ENCODE data around the gene PCMT1. TPM values are rescaled to one million over a fixed set of nuclear protein-coding genes. Genes with fewer than 3 reads are reported as not detected.

Gene PCMT1
- total and polyA plus RNA-seq, 2 of the 13 experiments (the other 11 are each of a cell fraction or from before 2014, with no cell fraction given), result 112 to 169 TPM

DNA sequence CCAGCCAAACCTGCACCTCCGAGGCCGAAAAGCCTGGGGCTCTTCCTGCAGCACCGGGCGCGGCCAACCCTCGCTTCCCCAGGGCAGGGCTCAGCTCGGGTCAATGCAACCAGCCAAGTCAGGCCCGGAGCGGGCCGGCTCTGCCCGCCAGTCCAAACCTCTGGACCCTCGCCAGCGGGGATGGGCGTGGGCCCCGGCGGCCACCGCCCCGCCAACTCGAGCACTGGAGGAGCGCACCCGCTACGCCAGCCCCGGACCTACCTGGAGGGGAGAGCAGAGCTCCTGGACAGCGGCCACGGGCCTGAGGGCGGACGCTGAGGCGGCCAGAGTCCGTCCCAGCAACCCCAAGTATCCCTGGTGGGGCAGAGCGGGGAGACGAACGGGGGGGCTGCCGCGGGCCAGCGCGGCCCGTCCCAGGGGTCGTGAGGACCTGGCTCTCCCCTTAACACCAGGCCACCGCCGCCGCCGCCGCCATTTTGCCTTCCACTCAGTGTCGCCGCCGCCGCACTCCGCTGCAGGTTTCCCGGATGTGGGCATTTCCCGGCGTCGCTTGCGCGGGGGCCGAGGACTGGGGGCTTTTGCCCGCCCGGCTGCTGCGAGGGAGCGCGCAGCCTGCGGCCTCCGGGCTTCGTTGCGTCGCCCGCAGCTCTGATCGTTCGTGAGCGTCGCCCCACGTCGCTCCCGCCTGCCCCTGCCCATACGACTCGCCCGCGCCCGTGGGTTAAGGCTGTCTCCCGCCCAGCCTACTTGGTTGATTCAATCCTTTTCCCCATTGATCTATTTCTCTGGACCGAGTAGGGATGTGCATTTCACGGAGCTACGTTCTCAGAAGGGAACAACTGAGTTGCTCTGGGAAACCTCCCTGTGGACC lies 31.7 kb upstream of the PCMT1 start, which contains the start of gene LATS1 (continued):
- peak; percentile 91; the same call in 1 of the 2 replicates for TF ChIP-seq PLSCR1 (CRISPR knock-in tag; IDR thresholded peaks at IDR 0.05; ENCODE audit: borderline replicate concordance)
- no peak for TF ChIP-seq RFXAP (CRISPR knock-in tag; IDR thresholded peaks at IDR 0.05; ENCODE audit: borderline replicate concordance)
- no peak; the same call in 1 of the 2 replicates for TF ChIP-seq MXD4 (CRISPR knock-in tag; IDR thresholded peaks at IDR 0.05)
- TF ChIP-seq, protein P1, sequence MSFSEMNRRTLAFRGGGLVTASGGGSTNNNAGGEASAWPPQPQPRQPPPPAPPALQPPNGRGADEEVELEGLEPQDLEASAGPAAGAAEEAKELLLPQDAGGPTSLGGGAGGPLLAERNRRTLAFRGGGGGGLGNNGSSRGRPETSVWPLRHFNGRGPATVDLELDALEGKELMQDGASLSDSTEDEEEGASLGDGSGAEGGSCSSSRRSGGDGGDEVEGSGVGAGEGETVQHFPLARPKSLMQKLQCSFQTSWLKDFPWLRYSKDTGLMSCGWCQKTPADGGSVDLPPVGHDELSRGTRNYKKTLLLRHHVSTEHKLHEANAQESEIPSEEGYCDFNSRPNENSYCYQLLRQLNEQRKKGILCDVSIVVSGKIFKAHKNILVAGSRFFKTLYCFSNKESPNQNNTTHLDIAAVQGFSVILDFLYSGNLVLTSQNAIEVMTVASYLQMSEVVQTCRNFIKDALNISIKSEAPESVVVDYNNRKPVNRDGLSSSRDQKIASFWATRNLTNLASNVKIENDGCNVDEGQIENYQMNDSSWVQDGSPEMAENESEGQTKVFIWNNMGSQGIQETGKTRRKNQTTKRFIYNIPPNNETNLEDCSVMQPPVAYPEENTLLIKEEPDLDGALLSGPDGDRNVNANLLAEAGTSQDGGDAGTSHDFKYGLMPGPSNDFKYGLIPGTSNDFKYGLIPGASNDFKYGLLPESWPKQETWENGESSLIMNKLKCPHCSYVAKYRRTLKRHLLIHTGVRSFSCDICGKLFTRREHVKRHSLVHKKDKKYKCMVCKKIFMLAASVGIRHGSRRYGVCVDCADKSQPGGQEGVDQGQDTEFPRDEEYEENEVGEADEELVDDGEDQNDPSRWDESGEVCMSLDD (CRISPR knock-in tag; IDR thresholded peaks at IDR 0.05; ENCODE audit: borderline replicate concordance), result 0 out of 2 replicates have a peak, but pooled peaks have one; percentile 70
- TF ChIP-seq MAFK (conservative IDR thresholded peaks at IDR 0.05 in 1 of 2, IDR thresholded peaks at IDR 0.05 in 1 of 2; ENCODE audit: low read length in 2 of 2), result no peak
- peak; percentile 94; the same call in 1 of the 2 replicates for TF ChIP-seq ZNF510 (CRISPR knock-in tag; IDR thresholded peaks at IDR 0.05; ENCODE audit: low read depth)
- TF ChIP-seq FOXM1 (CRISPR knock-in tag; IDR thresholded peaks at IDR 0.05), result no peak; the same call in 1 of the 2 replicates
- TF ChIP-seq MYPOP (CRISPR knock-in tag; IDR thresholded peaks at IDR 0.05), result peak; percentile 88; the same call in 1 of the 2 replicates
- TF ChIP-seq, protein P2, sequence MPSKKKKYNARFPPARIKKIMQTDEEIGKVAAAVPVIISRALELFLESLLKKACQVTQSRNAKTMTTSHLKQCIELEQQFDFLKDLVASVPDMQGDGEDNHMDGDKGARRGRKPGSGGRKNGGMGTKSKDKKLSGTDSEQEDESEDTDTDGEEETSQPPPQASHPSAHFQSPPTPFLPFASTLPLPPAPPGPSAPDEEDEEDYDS (CRISPR knock-in tag; IDR thresholded peaks at IDR 0.05), result peak; percentile 86
- no peak for TF ChIP-seq ZNF382 (CRISPR knock-in tag; IDR thresholded peaks at IDR 0.05; ENCODE audit: borderline replicate concordance)
- TF ChIP-seq, protein P3, sequence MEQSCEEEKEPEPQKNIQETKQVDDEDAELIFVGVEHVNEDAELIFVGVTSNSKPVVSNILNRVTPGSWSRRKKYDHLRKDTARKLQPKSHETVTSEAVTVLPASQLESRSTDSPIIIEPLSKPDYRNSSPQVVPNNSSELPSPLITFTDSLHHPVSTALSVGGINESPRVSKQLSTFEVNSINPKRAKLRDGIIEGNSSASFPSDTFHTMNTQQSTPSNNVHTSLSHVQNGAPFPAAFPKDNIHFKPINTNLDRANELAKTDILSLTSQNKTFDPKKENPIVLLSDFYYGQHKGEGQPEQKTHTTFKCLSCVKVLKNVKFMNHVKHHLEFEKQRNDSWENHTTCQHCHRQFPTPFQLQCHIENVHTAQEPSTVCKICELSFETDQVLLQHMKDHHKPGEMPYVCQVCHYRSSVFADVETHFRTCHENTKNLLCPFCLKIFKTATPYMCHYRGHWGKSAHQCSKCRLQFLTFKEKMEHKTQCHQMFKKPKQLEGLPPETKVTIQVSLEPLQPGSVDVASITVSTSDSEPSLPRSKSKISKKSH (CRISPR knock-in tag; IDR thresholded peaks at IDR 0.05; ENCODE audit: borderline replicate concordance), result peak; percentile 79; the same call in 1 of the 2 replicates
- TF ChIP-seq ZSCAN5A (CRISPR knock-in tag; IDR thresholded peaks at IDR 0.05; ENCODE audit: borderline replicate concordance), result peak; percentile 92
- TF ChIP-seq, protein P4, sequence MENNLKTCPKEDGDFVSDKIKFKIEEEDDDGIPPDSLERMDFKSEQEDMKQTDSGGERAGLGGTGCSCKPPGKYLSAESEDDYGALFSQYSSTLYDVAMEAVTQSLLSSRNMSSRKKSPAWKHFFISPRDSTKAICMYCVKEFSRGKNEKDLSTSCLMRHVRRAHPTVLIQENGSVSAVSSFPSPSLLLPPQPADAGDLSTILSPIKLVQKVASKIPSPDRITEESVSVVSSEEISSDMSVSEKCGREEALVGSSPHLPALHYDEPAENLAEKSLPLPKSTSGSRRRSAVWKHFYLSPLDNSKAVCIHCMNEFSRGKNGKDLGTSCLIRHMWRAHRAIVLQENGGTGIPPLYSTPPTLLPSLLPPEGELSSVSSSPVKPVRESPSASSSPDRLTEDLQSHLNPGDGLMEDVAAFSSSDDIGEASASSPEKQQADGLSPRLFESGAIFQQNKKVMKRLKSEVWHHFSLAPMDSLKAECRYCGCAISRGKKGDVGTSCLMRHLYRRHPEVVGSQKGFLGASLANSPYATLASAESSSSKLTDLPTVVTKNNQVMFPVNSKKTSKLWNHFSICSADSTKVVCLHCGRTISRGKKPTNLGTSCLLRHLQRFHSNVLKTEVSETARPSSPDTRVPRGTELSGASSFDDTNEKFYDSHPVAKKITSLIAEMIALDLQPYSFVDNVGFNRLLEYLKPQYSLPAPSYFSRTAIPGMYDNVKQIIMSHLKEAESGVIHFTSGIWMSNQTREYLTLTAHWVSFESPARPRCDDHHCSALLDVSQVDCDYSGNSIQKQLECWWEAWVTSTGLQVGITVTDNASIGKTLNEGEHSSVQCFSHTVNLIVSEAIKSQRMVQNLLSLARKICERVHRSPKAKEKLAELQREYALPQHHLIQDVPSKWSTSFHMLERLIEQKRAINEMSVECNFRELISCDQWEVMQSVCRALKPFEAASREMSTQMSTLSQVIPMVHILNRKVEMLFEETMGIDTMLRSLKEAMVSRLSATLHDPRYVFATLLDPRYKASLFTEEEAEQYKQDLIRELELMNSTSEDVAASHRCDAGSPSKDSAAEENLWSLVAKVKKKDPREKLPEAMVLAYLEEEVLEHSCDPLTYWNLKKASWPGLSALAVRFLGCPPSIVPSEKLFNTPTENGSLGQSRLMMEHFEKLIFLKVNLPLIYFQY (CRISPR knock-in tag; IDR thresholded peaks at IDR 0.05; ENCODE audit: borderline replicate concordance), result peak; percentile 63
- TF ChIP-seq ZFP1 (CRISPR knock-in tag; IDR thresholded peaks at IDR 0.05), result peak; percentile 81; the same call in 1 of the 2 replicates
